Measurements from ENCODE around the gene CNNM4.

The CNNM4 gene

GRCh38 chr2:96730212-96730611, 30.5 kb upstream of the CNNM4 start:
- Histone ChIP-seq H3K36me3 (ENCODE audit: insufficient read depth, low read length) (peaks cover 62% of the 10 kb centered on the region), H3K27me3 (ENCODE audit: insufficient read depth, low read length, poor library complexity) (no peaks in the 10 kb centered on the region), H2AFZ (ENCODE audit: low read depth, low read length) (no peak overlapping the region), H3K27ac (ENCODE audit: low read length) (no peak overlapping the region), H3K9me3 (ENCODE audit: insufficient read depth, low read length, severe bottlenecking) (no peaks in the 10 kb centered on the region), H3K4me1 (ENCODE audit: insufficient read depth, low read length) (no peaks in the 10 kb centered on the region), H3K4me2 (ENCODE audit: insufficient read depth, low read length) (no peak overlapping the region), H3K4me3 (ENCODE audit: low read depth in 1 of 2, low read length in 2 of 2) (no peak overlapping the region), H3K79me2 (ENCODE audit: insufficient read depth, low read length) (no peaks in the 10 kb centered on the region), H4K20me1 (ENCODE audit: insufficient read depth, low read length) (no peaks in the 10 kb centered on the region), H3K9ac (ENCODE audit: low read depth, low read length) (no peak overlapping the region)
- TF ChIP-seq EZH2 (IDR thresholded peaks at IDR 0.05; ENCODE audit: borderline replicate concordance, low read depth, low read length, severe bottlenecking) = no peak
- TF ChIP-seq CTCF (IDR thresholded peaks at IDR 0.05; ENCODE audit: borderline replicate concordance, extremely low read depth, low read length, poor library complexity, severe bottlenecking) = no peak
- ATAC-seq (ENCODE audit: insufficient read depth, low read depth) (no peak), DNase-seq (no peak)

DNA sequence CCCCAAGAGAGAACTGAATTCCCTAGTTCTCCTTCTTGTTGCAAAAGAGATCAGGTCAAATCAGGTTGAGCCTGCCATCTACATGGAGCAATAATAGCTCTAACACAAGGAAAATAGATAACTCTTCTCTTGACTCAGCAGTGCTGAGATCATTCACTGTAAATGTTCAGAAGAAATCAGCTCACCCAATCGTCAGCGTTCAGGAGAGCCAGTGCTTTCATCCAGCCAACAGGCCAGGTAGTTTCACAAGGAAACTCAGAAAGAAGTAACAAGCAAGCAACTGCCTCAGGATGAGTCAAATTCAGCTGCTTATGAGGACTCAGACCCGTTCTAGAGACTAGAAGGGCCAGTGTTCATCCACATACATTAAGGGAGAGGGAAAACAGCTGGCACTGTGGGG, 26.8 kb upstream of the CNNM4 start:
- no peak for DNase-seq
- peaks cover 57% of the 10 kb centered on the region for H3K36me3 ChIP-seq (ENCODE audit: insufficient read depth, low read length)

GRCh38 chr2:96734880-96735583, 25.7 kb upstream of the CNNM4 start:
- H3K36me3 ChIP-seq (ENCODE audit: insufficient read depth, low read length) = peaks cover 53% of the 10 kb centered on the region
- no peaks in the 10 kb centered on the region for H3K9me3 ChIP-seq (ENCODE audit: insufficient read depth, low read length, severe bottlenecking)
- no peaks in the 10 kb centered on the region for H4K20me1 ChIP-seq (ENCODE audit: insufficient read depth, low read length)
- H3K9ac ChIP-seq (ENCODE audit: low read depth, low read length) = no peak overlapping the region
- no peak overlapping the region for H3K4me3 ChIP-seq (ENCODE audit: low read depth in 1 of 2, low read length in 2 of 2)
- no peak overlapping the region for H3K27ac ChIP-seq (ENCODE audit: low read length)
- DNase-seq = no peak
- H3K79me2 ChIP-seq (ENCODE audit: insufficient read depth, low read length) = peaks cover 21% of the 10 kb centered on the region
- H3K4me1 ChIP-seq (ENCODE audit: insufficient read depth, low read length) = peaks cover 19% of the 10 kb centered on the region
- no peak overlapping the region for H3K4me2 ChIP-seq (ENCODE audit: insufficient read depth, low read length)
- no peak overlapping the region for H2AFZ ChIP-seq (ENCODE audit: low read depth, low read length)
- no peak for ATAC-seq (ENCODE audit: insufficient read depth, low read depth)
- no peaks in the 10 kb centered on the region for H3K27me3 ChIP-seq (ENCODE audit: insufficient read depth, low read length, poor library complexity)
- TF ChIP-seq EZH2 (IDR thresholded peaks at IDR 0.05; ENCODE audit: borderline replicate concordance, low read depth, low read length, severe bottlenecking) (no peak), CTCF (IDR thresholded peaks at IDR 0.05; ENCODE audit: borderline replicate concordance, extremely low read depth, low read length, poor library complexity, severe bottlenecking) (no peak)

More for the DNA sequence above, 26.8 kb upstream of the CNNM4 start:
- no peak for ATAC-seq (ENCODE audit: insufficient read depth, low read depth)
- Histone ChIP-seq H3K4me2 (ENCODE audit: insufficient read depth, low read length) (no peak overlapping the region), H2AFZ (ENCODE audit: low read depth, low read length) (no peak overlapping the region), H3K9me3 (ENCODE audit: insufficient read depth, low read length, severe bottlenecking) (no peaks in the 10 kb centered on the region), H3K9ac (ENCODE audit: low read depth, low read length) (no peak overlapping the region), H3K27me3 (ENCODE audit: insufficient read depth, low read length, poor library complexity) (no peaks in the 10 kb centered on the region), H3K4me3 (ENCODE audit: low read depth in 1 of 2, low read length in 2 of 2) (no peak overlapping the region), H3K79me2 (ENCODE audit: insufficient read depth, low read length) (peaks cover 13% of the 10 kb centered on the region), H3K27ac (ENCODE audit: low read length) (no peak overlapping the region), H3K4me1 (ENCODE audit: insufficient read depth, low read length) (peaks cover 13% of the 10 kb centered on the region), H4K20me1 (ENCODE audit: insufficient read depth, low read length) (no peaks in the 10 kb centered on the region)
- no peak for TF ChIP-seq EZH2 (IDR thresholded peaks at IDR 0.05; ENCODE audit: borderline replicate concordance, low read depth, low read length, severe bottlenecking)
- no peak for TF ChIP-seq CTCF (IDR thresholded peaks at IDR 0.05; ENCODE audit: borderline replicate concordance, extremely low read depth, low read length, poor library complexity, severe bottlenecking)

Measured in DND-41 (cell line).